Upper lobe of left lung (tissue), 6 donors: ENCODE results near the gene RFWD3. TPM values are rescaled to one million over a fixed set of nuclear protein-coding genes. Genes with fewer than 3 reads are reported as not detected.

ENCODE experiments used
- ATAC-seq, 2 donors: fragments of 200-7000 bp; cut with Tn5 transposase; one replicate each; pipeline ENCODE4 v1.9.1; 2022; ENCODE audit warnings: mild to moderate bottlenecking in 2 of 2, moderate library complexity in 2 of 2; ENCODE audit not compliant: low FRiP score in 2 of 2
- DNase-seq, 2 donors: peaks; one replicate each; pipeline ENCODE4 v3.0.0-alpha.2; 2019 to 2020
- H3K27ac ChIP-seq, 4 donors: fragments of 200-600 bp; sonication (generic); one replicate each; pipeline ENCODE4 v1.5.1; 2016 to 2019
- H3K27me3 ChIP-seq, 4 donors: fragments of 200-600 bp; sonication (generic); one replicate each; pipeline ENCODE4 v1.5.1; 2017 to 2019
- H3K36me3 ChIP-seq, 4 donors: fragments of 200-600 bp; sonication (generic); one replicate each; pipeline ENCODE4 v1.5.1; 2016 to 2019
- H3K4me1 ChIP-seq, 4 donors: fragments of 200-600 bp; sonication (generic); one replicate each; pipeline ENCODE4 v1.5.1; 2018 to 2019
- H3K4me3 ChIP-seq, 4 donors: fragments of 200-600 bp; sonication (generic); one replicate each; pipeline ENCODE4 v1.5.1; 2017 to 2019; ENCODE audit warnings: mild to moderate bottlenecking in 2 of 4, moderate library complexity in 1 of 4
- H3K9me3 ChIP-seq, 4 donors: fragments of 200-600 bp; sonication (generic); one replicate each; pipeline ENCODE4 v1.5.1; 2018 to 2019
- CTCF ChIP-seq, 6 experiments: fragments of 450-650 bp in 4 of 6; fragments of 200-600 bp in 2 of 6; sonication (generic) in 2 of 6; IDR thresholded peaks; one replicate each; pipeline ENCODE4 v1.5.1; 2016 to 2019; ENCODE audit warnings: antibody characterized with exemption in 6 of 6
- EP300 ChIP-seq, 4 donors: sonication (generic); formaldehyde crosslinking; IDR thresholded peaks; one replicate each; pipeline ENCODE4 v1.5.1; 2017; ENCODE audit warnings: antibody characterized with exemption in 4 of 4, control low read depth in 2 of 4
- POLR2A ChIP-seq, 4 donors: fragments of 450-650 bp; IDR thresholded peaks; one replicate each; pipeline ENCODE4 v1.5.1; 2016 to 2017; ENCODE audit warnings: antibody characterized with exemption in 4 of 4, mild to moderate bottlenecking in 2 of 4
- POLR2AphosphoS5 ChIP-seq, 2 donors: sonication (generic); formaldehyde crosslinking; IDR thresholded peaks; one replicate each; pipeline ENCODE4 v1.5.1; 2017; ENCODE audit warnings: antibody characterized with exemption in 2 of 2
- WGBS, 2 donors: methylation state at CpG; one replicate each; pipeline ENCODE4 v1.1.5; 2017 to 2018; 5-methylcytosine and 5-hydroxymethylcytosine counted together
- total RNA-seq, 6 donors: library from RNA; depleted of rRNA in 4 of 6; stranded (reverse); fragments of >200 nt in 4 of 6; gene quantifications; one replicate each; pipeline versions ENCODE4 v1.1.0 to v1.2.1, GENCODE V29; 2016 to 2021
- donor health status: DM: no; HTN: no; CAD: no; lungs with moderate emphysema.
- donor health status: DM: no; HTN: yes; CAD: no; lungs with severe emphysema.

Gene RFWD3
- total RNA-seq, 6 donors from 2014 or later: 6.0 to 28.6 (median 20.0) TPM

- peaks cover 10 to 86% (median 44%) of the 10 kb centered on the region in 4 donors for H3K36me3 ChIP-seq
- ATAC-seq (no peak), DNase-seq (no peak)
- no peak overlapping the region for H3K4me3 ChIP-seq
- no peak overlapping the region for H3K27ac ChIP-seq
- no peak for TF ChIP-seq EP300 (IDR thresholded peaks at IDR 0.05)
- no peaks in the 10 kb centered on the region for H3K27me3 ChIP-seq
- peaks cover 1 to 4% (median 3%) of the 10 kb centered on the region in 4 donors for H3K4me1 ChIP-seq
- H3K9me3 ChIP-seq: no peaks in the 10 kb centered on the region
- WGBS, 2 donors: 75 to 84% methylated on average over 10 of the region's 10 CpGs
Measured at GRCh38 chr16:74691093-74691855, 24.6 kb upstream of the RFWD3 start.

GRCh38 chr16:74682556-74682955, 15.9 kb upstream of the RFWD3 start:
- peak in 1 of 2 donors; percentile 23 for ATAC-seq
- no peak for TF ChIP-seq POLR2A (IDR thresholded peaks at IDR 0.05)
- TF ChIP-seq EP300 (IDR thresholded peaks at IDR 0.05): no peak
- no peak for TF ChIP-seq CTCF (IDR thresholded peaks at IDR 0.05)
- TF ChIP-seq POLR2AphosphoS5 (IDR thresholded peaks at IDR 0.05): no peak
- Histone ChIP-seq H3K9me3 (no peaks in the 10 kb centered on the region), H3K4me3 (no peak overlapping the region), H3K36me3 (peaks cover 0 to 97% (median 65%) of the 10 kb centered on the region in 4 donors), H3K27ac (no peak overlapping the region), H3K4me1 (no peaks in the 10 kb centered on the region), H3K27me3 (no peaks in the 10 kb centered on the region)
- WGBS, 2 donors: 75% methylated on average over 11 of the region's 11 CpGs
- DNase-seq: no peak

GRCh38 chr16:74680681-74681080, 14.0 kb upstream of the RFWD3 start:
- Histone ChIP-seq H3K9me3 (no peaks in the 10 kb centered on the region), H3K4me3 (no peak overlapping the region), H3K27me3 (no peaks in the 10 kb centered on the region), H3K36me3 (peaks cover 3 to 97% (median 75%) of the 10 kb centered on the region in 4 donors), H3K27ac (no peak overlapping the region), H3K4me1 (no peaks in the 10 kb centered on the region)
- TF ChIP-seq EP300 (IDR thresholded peaks at IDR 0.05) (no peak), CTCF (IDR thresholded peaks at IDR 0.05) (no peak), POLR2A (IDR thresholded peaks at IDR 0.05) (no peak), POLR2AphosphoS5 (IDR thresholded peaks at IDR 0.05) (no peak)
- DNase-seq (no peak), ATAC-seq (no peak)
- 95 to 98% methylated on average over 6 of the region's 6 CpGs for WGBS, 2 donors

GRCh38 chr16:74679983-74680382, 13.3 kb upstream of the RFWD3 start:
- TF ChIP-seq POLR2AphosphoS5 (IDR thresholded peaks at IDR 0.05): no peak
- no peak for TF ChIP-seq POLR2A (IDR thresholded peaks at IDR 0.05)
- no peak for TF ChIP-seq CTCF (IDR thresholded peaks at IDR 0.05)
- no peak for TF ChIP-seq EP300 (IDR thresholded peaks at IDR 0.05)
- H3K27ac ChIP-seq: no peak overlapping the region
- H3K36me3 ChIP-seq: peaks cover 3 to 97% (median 75%) of the 10 kb centered on the region in 4 donors
- H3K27me3 ChIP-seq: no peaks in the 10 kb centered on the region
- WGBS, 2 donors: 45 to 56% methylated on average over 2 of the region's 2 CpGs
- peak in 1 of 2 donors; percentile 48 for ATAC-seq
- no peaks in the 10 kb centered on the region for H3K9me3 ChIP-seq
- H3K4me3 ChIP-seq: no peak overlapping the region
- DNase-seq: no peak
- no peaks in the 10 kb centered on the region for H3K4me1 ChIP-seq

GRCh38 chr16:74677868-74678267, 11.2 kb upstream of the RFWD3 start:
- no peaks in the 10 kb centered on the region for H3K9me3 ChIP-seq
- H3K4me3 ChIP-seq: no peak overlapping the region
- H3K4me1 ChIP-seq: no peaks in the 10 kb centered on the region
- DNase-seq (no peak), ATAC-seq (no peak)
- TF ChIP-seq POLR2AphosphoS5 (IDR thresholded peaks at IDR 0.05) (no peak), POLR2A (IDR thresholded peaks at IDR 0.05) (no peak), EP300 (IDR thresholded peaks at IDR 0.05) (no peak), CTCF (IDR thresholded peaks at IDR 0.05) (no peak)
- H3K27me3 ChIP-seq: no peaks in the 10 kb centered on the region
- peaks cover 3 to 99% (median 80%) of the 10 kb centered on the region in 4 donors for H3K36me3 ChIP-seq
- no peak overlapping the region for H3K27ac ChIP-seq
- WGBS, 2 donors: 92 to 97% methylated on average over 3 to 4 of the region's 4 CpGs
